ENCODE data around the gene SBF2.

Gene SBF2

GRCh38 chr11:9760193-9760575 is 533.8 kb downstream of the SBF2 start:
- H3K4me3 ChIP-seq (ENCODE audit: low read length in 2 of 2): peak overlapping the region in 1 of 2 donors; percentile 92
- peak overlapping the region in 1 of 2 donors; percentile 42 for H3K9ac ChIP-seq (ENCODE audit: low read length in 2 of 2)
- H3K27me3 ChIP-seq (ENCODE audit: control insufficient read depth in 1 of 2, insufficient read depth in 2 of 2, low read length in 2 of 2): no peaks in the 10 kb centered on the region
- no peaks in the 10 kb centered on the region for H3K9me3 ChIP-seq (ENCODE audit: control insufficient read depth in 2 of 2, low read length in 2 of 2)
- H3K27ac ChIP-seq (ENCODE audit: low read length): peak overlapping the region; percentile 84
- H3K36me3 ChIP-seq (ENCODE audit: control insufficient read depth in 2 of 2, insufficient read depth in 2 of 2, low read length in 2 of 2): no peaks in the 10 kb centered on the region
- H3K4me1 ChIP-seq (ENCODE audit: control insufficient read depth, insufficient read depth, low read length): peaks cover 39% of the 10 kb centered on the region

DNA sequence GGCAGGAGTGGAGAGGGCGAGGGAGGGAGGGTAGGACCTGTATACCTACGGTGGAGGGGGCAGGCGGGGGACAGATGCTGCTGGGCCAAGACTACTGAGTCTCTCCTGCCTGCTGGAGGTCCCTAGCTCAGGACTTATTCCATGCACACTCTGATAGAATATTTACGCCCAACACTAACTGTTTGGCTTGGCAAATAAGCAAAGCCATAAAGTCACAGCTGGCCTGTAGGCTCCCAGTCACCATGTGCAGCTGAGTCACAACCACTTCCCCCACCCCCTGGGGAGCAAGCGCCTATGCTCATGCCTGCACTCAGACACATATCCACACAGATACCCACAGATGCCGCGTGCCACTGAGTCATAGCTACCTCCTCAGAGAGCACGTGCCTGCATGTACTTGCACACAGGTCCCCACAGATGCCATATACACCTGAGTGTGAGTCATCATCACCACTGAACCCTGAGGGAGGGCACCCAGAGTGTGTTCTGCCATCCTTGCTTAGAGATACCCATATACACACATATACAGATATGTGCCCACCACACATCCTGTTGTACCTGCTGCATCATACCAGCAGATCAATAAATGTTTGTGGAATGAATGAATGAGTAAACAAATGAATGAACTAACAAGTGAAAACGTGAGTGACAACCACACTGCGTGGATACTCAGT is 534.4 kb downstream of the SBF2 start:
- peaks cover 37% of the 10 kb centered on the region for H3K4me1 ChIP-seq (ENCODE audit: control insufficient read depth, insufficient read depth, low read length)
- no peaks in the 10 kb centered on the region for H3K27me3 ChIP-seq (ENCODE audit: control insufficient read depth in 1 of 2, insufficient read depth in 2 of 2, low read length in 2 of 2)
- no peaks in the 10 kb centered on the region for H3K36me3 ChIP-seq (ENCODE audit: control insufficient read depth in 2 of 2, insufficient read depth in 2 of 2, low read length in 2 of 2)
- H3K9me3 ChIP-seq (ENCODE audit: control insufficient read depth in 2 of 2, low read length in 2 of 2): no peaks in the 10 kb centered on the region
- peak overlapping the region; percentile 84 for H3K27ac ChIP-seq (ENCODE audit: low read length)
- peak overlapping the region in 1 of 2 donors; percentile 92 for H3K4me3 ChIP-seq (ENCODE audit: low read length in 2 of 2)
- peak overlapping the region in 1 of 2 donors; percentile 42 for H3K9ac ChIP-seq (ENCODE audit: low read length in 2 of 2)

DNA sequence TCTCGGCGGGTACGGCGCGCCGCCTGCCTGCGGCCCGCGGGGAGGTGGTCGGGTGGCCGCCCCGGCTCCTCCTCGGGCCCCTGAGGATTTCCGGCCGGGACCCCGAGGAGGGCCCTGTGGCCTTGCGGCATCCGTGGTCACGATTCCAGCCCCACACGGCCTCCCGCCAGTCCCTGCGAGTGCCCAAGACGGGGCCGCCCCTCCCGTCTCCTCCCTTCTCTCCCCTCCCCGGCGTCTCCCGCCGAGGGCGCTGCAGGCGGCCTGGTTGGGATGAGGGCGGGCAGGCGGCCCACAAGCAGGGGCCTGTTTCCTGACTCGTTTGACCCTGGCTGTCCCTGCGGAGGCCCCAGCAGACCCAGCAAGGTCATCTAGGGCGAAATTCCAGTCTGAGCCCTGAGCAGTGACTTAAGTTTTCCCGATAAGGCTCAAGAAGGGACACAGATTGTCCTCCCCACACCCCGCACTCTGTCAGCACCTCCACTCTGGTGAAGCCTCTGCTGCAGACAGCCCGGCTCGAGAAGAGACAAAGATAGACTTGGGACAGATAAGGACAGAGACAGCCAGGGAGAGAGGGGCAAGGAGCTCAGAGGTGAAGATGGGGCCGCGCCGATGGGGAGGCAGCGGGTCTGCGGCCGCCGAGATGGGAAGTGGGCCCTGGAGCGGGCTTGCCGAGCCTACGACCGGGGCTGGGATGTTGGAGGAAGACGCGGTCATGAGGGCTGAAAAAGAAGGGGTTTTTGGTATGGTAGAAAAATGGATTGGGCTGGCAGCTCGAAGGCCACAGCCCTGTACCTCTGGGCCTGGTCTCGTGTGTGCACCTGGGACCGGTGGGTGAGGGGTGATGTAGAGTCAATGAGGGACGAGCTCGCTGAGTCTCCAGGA is 535.1 kb downstream of the SBF2 start:
- Histone ChIP-seq H3K27me3 (ENCODE audit: control insufficient read depth in 1 of 2, insufficient read depth in 2 of 2, low read length in 2 of 2) (no peaks in the 10 kb centered on the region), H3K9ac (ENCODE audit: low read length in 2 of 2) (peak overlapping the region; percentile 83 to 90), H3K27ac (ENCODE audit: low read length) (peak overlapping the region; percentile 84), H3K36me3 (ENCODE audit: control insufficient read depth in 2 of 2, insufficient read depth in 2 of 2, low read length in 2 of 2) (no peaks in the 10 kb centered on the region), H3K9me3 (ENCODE audit: control insufficient read depth in 2 of 2, low read length in 2 of 2) (no peaks in the 10 kb centered on the region), H3K4me3 (ENCODE audit: low read length in 2 of 2) (peak overlapping the region; percentile 88 to 92), H3K4me1 (ENCODE audit: control insufficient read depth, insufficient read depth, low read length) (peaks cover 37% of the 10 kb centered on the region)

DNA sequence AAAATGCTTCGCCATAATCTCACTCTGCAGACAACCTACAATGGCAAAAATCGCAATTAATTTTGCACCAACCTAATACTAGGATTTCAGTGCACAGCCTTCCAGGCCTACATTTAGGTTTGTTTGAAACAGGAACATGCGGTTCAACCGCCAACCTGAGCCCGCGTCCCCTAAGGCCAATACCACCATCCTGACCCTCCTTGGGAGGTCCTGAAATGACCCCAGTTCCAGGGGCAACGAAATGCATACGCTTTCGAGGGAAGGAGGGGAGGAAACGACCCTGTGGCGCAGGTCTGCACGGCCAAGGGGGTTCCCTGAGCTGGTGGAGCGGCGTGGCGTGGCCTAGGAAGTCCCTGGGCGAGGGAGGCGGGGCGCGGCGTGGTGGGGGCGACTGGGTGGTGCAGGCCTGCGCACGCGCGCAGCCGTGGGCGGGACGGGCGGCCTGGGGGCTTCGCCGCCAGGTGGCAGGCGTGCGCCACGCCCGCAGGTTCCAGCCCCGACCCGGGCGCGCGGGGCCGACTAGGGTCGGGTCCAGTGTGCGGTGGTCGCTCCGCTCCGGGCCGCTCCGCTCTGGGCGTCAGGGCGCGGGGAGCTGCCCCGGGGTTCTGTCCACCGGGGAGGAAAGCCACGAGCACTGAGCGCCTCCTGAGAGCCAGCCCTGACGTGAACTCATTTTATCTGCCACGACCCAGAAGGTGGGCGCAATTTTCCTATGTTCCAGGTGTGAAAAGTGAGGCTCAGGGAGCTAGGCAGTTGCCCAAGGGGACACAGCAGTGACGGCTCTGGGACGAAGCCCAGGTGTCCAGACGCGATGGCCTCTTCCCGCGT is 536.0 kb downstream of the SBF2 start:
- no peaks in the 10 kb centered on the region for H3K27me3 ChIP-seq (ENCODE audit: control insufficient read depth in 1 of 2, insufficient read depth in 2 of 2, low read length in 2 of 2)
- no peaks in the 10 kb centered on the region for H3K36me3 ChIP-seq (ENCODE audit: control insufficient read depth in 2 of 2, insufficient read depth in 2 of 2, low read length in 2 of 2)
- no peaks in the 10 kb centered on the region for H3K9me3 ChIP-seq (ENCODE audit: control insufficient read depth in 2 of 2, low read length in 2 of 2)
- H3K4me1 ChIP-seq (ENCODE audit: control insufficient read depth, insufficient read depth, low read length): peaks cover 37% of the 10 kb centered on the region
- H3K27ac ChIP-seq (ENCODE audit: low read length): peak overlapping the region; percentile 84
- H3K9ac ChIP-seq (ENCODE audit: low read length in 2 of 2): peak overlapping the region; percentile 83 to 90
- peak overlapping the region; percentile 88 to 92 for H3K4me3 ChIP-seq (ENCODE audit: low read length in 2 of 2)

DNA sequence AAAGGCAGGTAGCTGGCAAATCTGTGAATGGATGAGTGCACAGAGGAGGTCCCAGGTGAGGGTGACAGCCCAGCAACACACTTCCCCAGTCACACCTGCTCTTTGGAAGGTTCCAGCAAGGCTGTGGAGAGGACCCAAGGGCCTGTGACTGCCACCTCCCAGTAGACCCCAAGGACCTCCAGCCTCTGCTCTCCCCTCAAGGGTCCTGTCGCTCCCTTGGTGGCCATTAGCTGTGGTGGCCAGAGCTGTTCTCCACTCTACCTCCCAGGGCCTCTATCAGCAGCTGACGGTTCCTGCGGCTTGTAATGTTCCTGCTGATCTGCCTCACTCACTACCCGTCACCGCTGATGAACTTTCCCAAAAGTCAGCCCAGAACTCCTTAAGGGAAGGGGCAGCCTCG is 537.1 kb downstream of the SBF2 start:
- Histone ChIP-seq H3K4me3 (ENCODE audit: low read length in 2 of 2) (no peak overlapping the region), H3K27me3 (ENCODE audit: control insufficient read depth in 1 of 2, insufficient read depth in 2 of 2, low read length in 2 of 2) (no peaks in the 10 kb centered on the region), H3K9me3 (ENCODE audit: control insufficient read depth in 2 of 2, low read length in 2 of 2) (no peaks in the 10 kb centered on the region), H3K36me3 (ENCODE audit: control insufficient read depth in 2 of 2, insufficient read depth in 2 of 2, low read length in 2 of 2) (no peaks in the 10 kb centered on the region), H3K9ac (ENCODE audit: low read length in 2 of 2) (no peak overlapping the region), H3K27ac (ENCODE audit: low read length) (no peak overlapping the region), H3K4me1 (ENCODE audit: control insufficient read depth, insufficient read depth, low read length) (peaks cover 37% of the 10 kb centered on the region)

- Histone ChIP-seq H3K9me3 (ENCODE audit: control insufficient read depth in 2 of 2, low read length in 2 of 2) (no peaks in the 10 kb centered on the region), H3K27me3 (ENCODE audit: control insufficient read depth in 1 of 2, insufficient read depth in 2 of 2, low read length in 2 of 2) (no peaks in the 10 kb centered on the region), H3K27ac (ENCODE audit: low read length) (no peak overlapping the region), H3K9ac (ENCODE audit: low read length in 2 of 2) (no peak overlapping the region), H3K4me3 (ENCODE audit: low read length in 2 of 2) (no peak overlapping the region), H3K36me3 (ENCODE audit: control insufficient read depth in 2 of 2, insufficient read depth in 2 of 2, low read length in 2 of 2) (no peaks in the 10 kb centered on the region), H3K4me1 (ENCODE audit: control insufficient read depth, insufficient read depth, low read length) (peaks cover 37% of the 10 kb centered on the region)
These were observed 537.6 kb downstream of the SBF2 start for GRCh38 chr11:9756461-9756860.

DNA sequence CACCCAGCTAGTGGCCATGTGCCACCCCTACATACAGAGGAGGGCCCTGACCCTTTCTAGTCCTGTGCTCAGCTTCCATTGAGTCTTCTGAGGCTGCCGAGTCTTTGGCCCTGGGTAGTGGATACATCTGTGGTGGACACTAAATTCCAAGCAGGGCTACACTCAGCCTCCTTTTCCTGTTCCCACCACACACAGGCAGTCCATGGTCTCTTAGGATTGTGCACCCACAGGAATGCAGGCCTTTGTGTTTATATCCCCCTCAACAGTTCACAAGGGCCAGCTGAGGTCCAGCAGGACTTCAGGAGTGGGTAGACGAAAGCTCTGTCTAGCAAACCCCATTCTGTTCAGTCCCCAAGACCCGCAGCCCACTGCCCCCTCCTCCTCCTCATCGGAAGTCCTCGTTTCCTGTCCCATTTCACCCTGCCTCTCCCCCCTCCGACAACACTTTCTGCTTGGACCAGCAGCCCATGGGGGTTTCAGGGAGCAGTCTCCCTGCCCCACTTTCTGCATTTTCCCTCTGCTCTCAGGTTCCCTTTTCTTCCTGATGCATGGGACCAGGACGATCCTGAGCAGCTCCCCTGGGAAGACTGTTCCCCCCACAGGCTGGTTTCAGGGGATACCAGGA is 538.3 kb downstream of the SBF2 start:
- H3K4me1 ChIP-seq (ENCODE audit: control insufficient read depth, insufficient read depth, low read length): peaks cover 35% of the 10 kb centered on the region
- no peak overlapping the region for H3K9ac ChIP-seq (ENCODE audit: low read length in 2 of 2)
- H3K36me3 ChIP-seq (ENCODE audit: control insufficient read depth in 2 of 2, insufficient read depth in 2 of 2, low read length in 2 of 2): peaks cover 0 to 2% of the 10 kb centered on the region in 2 donors
- no peaks in the 10 kb centered on the region for H3K27me3 ChIP-seq (ENCODE audit: control insufficient read depth in 1 of 2, insufficient read depth in 2 of 2, low read length in 2 of 2)
- no peaks in the 10 kb centered on the region for H3K9me3 ChIP-seq (ENCODE audit: control insufficient read depth in 2 of 2, low read length in 2 of 2)
- no peak overlapping the region for H3K27ac ChIP-seq (ENCODE audit: low read length)
- H3K4me3 ChIP-seq (ENCODE audit: low read length in 2 of 2): no peak overlapping the region

- H3K27me3 ChIP-seq (ENCODE audit: control insufficient read depth in 1 of 2, insufficient read depth in 2 of 2, low read length in 2 of 2): no peaks in the 10 kb centered on the region
- H3K4me3 ChIP-seq (ENCODE audit: low read length in 2 of 2): no peak overlapping the region
- H3K9ac ChIP-seq (ENCODE audit: low read length in 2 of 2): no peak overlapping the region
- no peaks in the 10 kb centered on the region for H3K9me3 ChIP-seq (ENCODE audit: control insufficient read depth in 2 of 2, low read length in 2 of 2)
- no peak overlapping the region for H3K27ac ChIP-seq (ENCODE audit: low read length)
- peaks cover 19% of the 10 kb centered on the region for H3K4me1 ChIP-seq (ENCODE audit: control insufficient read depth, insufficient read depth, low read length)
- H3K36me3 ChIP-seq (ENCODE audit: control insufficient read depth in 2 of 2, insufficient read depth in 2 of 2, low read length in 2 of 2): peaks cover 7% of the 10 kb centered on the region in 2 donors
These were observed 540.0 kb downstream of the SBF2 start for GRCh38 chr11:9754010-9754471.

DNA sequence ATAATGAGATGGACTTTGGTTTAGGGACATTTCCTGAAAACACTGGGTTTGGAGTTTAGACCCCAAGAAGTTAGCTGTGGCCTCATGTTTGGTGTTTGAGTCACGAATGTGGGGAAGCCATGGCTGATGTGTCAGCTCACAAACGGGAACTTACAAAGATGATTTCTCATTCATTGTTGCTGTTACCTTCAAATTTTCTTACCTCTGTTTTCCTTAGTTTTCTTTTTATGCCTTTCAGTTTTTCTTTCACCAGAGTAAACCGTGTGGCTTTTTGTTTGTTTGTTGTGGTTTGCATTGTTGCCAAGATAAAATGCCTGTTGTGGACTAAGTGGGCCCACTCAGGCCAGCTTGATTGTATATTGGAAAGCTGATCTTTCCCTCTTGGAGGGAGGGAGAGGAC is 541.0 kb downstream of the SBF2 start:
- Histone ChIP-seq H3K27ac (ENCODE audit: low read length) (no peak overlapping the region), H3K4me1 (ENCODE audit: control insufficient read depth, insufficient read depth, low read length) (peaks cover 17% of the 10 kb centered on the region), H3K9ac (ENCODE audit: low read length in 2 of 2) (no peak overlapping the region), H3K36me3 (ENCODE audit: control insufficient read depth in 2 of 2, insufficient read depth in 2 of 2, low read length in 2 of 2) (peaks cover 7% of the 10 kb centered on the region in 2 donors), H3K4me3 (ENCODE audit: low read length in 2 of 2) (no peak overlapping the region), H3K9me3 (ENCODE audit: control insufficient read depth in 2 of 2, low read length in 2 of 2) (no peaks in the 10 kb centered on the region), H3K27me3 (ENCODE audit: control insufficient read depth in 1 of 2, insufficient read depth in 2 of 2, low read length in 2 of 2) (no peaks in the 10 kb centered on the region)

DNA sequence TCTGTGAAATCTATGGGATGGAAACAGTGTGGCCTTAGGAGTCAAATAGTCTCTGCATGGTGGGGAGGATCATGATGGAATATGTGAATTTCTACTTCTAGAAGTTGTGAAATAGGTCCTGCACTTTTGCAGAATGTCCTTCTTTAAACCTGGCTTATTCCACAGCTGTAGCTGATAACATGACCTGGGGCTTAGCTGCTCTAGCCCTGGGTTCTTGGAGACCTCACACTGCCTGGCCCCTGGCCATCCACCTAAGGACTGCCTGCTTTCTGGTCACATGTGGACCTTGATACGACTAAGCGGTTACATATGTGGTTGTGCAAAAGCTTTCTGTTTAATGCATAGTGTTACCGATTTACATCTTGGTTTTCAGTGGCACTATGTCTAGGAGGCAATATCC is 541.9 kb downstream of the SBF2 start:
- Histone ChIP-seq H3K4me3 (ENCODE audit: low read length in 2 of 2) (no peak overlapping the region), H3K27ac (ENCODE audit: low read length) (no peak overlapping the region)

More for the DNA sequence above, 541.9 kb downstream of the SBF2 start:
- Histone ChIP-seq H3K27me3 (ENCODE audit: control insufficient read depth in 1 of 2, insufficient read depth in 2 of 2, low read length in 2 of 2) (no peaks in the 10 kb centered on the region), H3K9ac (ENCODE audit: low read length in 2 of 2) (no peak overlapping the region), H3K36me3 (ENCODE audit: control insufficient read depth in 2 of 2, insufficient read depth in 2 of 2, low read length in 2 of 2) (peaks cover 7% of the 10 kb centered on the region in 2 donors), H3K9me3 (ENCODE audit: control insufficient read depth in 2 of 2, low read length in 2 of 2) (no peaks in the 10 kb centered on the region), H3K4me1 (ENCODE audit: control insufficient read depth, insufficient read depth, low read length) (peaks cover 11% of the 10 kb centered on the region)

All from stomach smooth muscle (tissue), 2 donors.